ENCODE data around the gene FARSA. TPM values are rescaled to one million over a fixed set of nuclear protein-coding genes. Genes with fewer than 3 reads are reported as not detected.
A peak's percentile ranks its signal among the peaks of the same experiment; 100 is the strongest.

FARSA gene
- total and polyA plus RNA-seq, 10 of the 15 experiments (the other 5 are each of a cell fraction or from before 2014, with no cell fraction given), result 20.3 to 212 (median 76.4) TPM

- in situ Hi-C loops (cut with MboI), result no loop called here
- FAIRE-seq, result no peak
- no peak overlapping the region for H3K9ac ChIP-seq (ENCODE audit: control insufficient read depth, insufficient read depth, low read length)
- TF ChIP-seq NR2C2 (IDR thresholded peaks at IDR 0.05; ENCODE audit: borderline replicate concordance, control insufficient read depth, insufficient read length, low read depth) (no peak), JUND (IDR thresholded peaks at IDR 0.05; ENCODE audit: low read depth, low read length) (no peak), RELB (IDR thresholded peaks at IDR 0.05; ENCODE audit: low read depth) (no peak), NFIC (IDR thresholded peaks at IDR 0.05; ENCODE audit: low read depth, low read length) (no peak), RELA (IDR thresholded peaks at IDR 0.05; ENCODE audit: borderline replicate concordance, partially characterized antibody) (no peak), RBBP5 (conservative IDR thresholded peaks at IDR 0.05) (no peak), ZSCAN29 (IDR thresholded peaks at IDR 0.05) (no peak), HSF1 (IDR thresholded peaks at IDR 0.05; ENCODE audit: low read depth, low read length) (no peak), GATAD2B (conservative IDR thresholded peaks at IDR 0.05; ENCODE audit: low read depth) (no peak), ZNF217 (IDR thresholded peaks at IDR 0.05) (no peak), PBX3 (IDR thresholded peaks at IDR 0.05; ENCODE audit: insufficient replicate concordance, low read depth, low read length) (no peak), MXI1 (IDR thresholded peaks at IDR 0.05; ENCODE audit: low read depth, low read length) (no peak), LARP7 (IDR thresholded peaks at IDR 0.05) (no peak), ZNF592 (IDR thresholded peaks at IDR 0.05) (no peak)
Measured at GRCh38 chr19:12954612-12954962, 21.1 kb upstream of the FARSA start.

More at GRCh38 chr19:12954612-12954962, 21.1 kb upstream of the FARSA start:
- Histone ChIP-seq H4K20me1 (ENCODE audit: control insufficient read depth, insufficient read depth) (no peaks in the 10 kb centered on the region), H3K4me1 (ENCODE audit: control insufficient read depth, insufficient read depth, low read length) (peaks cover 11% of the 10 kb centered on the region), H3K9me3 (replicated peaks; ENCODE audit: control insufficient read depth, insufficient read depth, low read length) (no peaks in the 10 kb centered on the region), H3K4me2 (ENCODE audit: control insufficient read depth, insufficient read depth) (peak overlapping the region; percentile 38; the same call in 1 of the 2 replicates), H3K27me3 (replicated peaks in 1 of 2; ENCODE audit: control insufficient read depth in 2 of 2, insufficient read depth in 2 of 2, low read length in 1 of 2) (no peaks in the 10 kb centered on the region), H2AFZ (ENCODE audit: control insufficient read depth, low read depth, low read length) (no peak overlapping the region), H3K79me2 (ENCODE audit: control insufficient read depth, insufficient read depth, low read length) (peaks cover 32% of the 10 kb centered on the region), H3K4me3 (no peak overlapping the region), H3K27ac (ENCODE audit: control insufficient read depth, insufficient read depth) (no peak overlapping the region), H3K36me3 (ENCODE audit: control insufficient read depth in 2 of 2, insufficient read depth in 2 of 2, low read length in 1 of 2) (peaks cover 13 to 14% of the 10 kb centered on the region in 2 experiments; a peak in 3 of 4 replicates)
- ChIA-PET POLR2A (interaction anchor here (1.0 to 2.4 kb wide), 2 partner anchors 8 to 17 kb away, joined by 3 to 11 read pairs; partner anchors contain the start of genes CALR and RAD23A), CTCF (interaction anchor here (1.3 to 4.6 kb wide), 2 partner anchors 11 to 69 kb away, joined by 3 to 40 read pairs; no protein-coding TSS in a partner anchor), SMC1A (ENCODE audit: uncharacterized antibody, unreplicated experiment) (interaction anchor here (0.7 to 2.5 kb wide), 6 partner anchors 11 to 76 kb away, joined by 3 to 9 read pairs (median 4); partner anchors contain the start of gene CALR), RAD21 (ENCODE audit: unreplicated experiment) (interaction anchor here (0.5 to 2.3 kb wide), 3 partner anchors 10 to 23 kb away, joined by 3 to 9 read pairs (median 7); no protein-coding TSS in a partner anchor)
- intact Hi-C loops (cut with micrococcal nuclease; ENCODE audit: unreplicated experiment), result no loop called here
- BruUV-seq (replicated peaks), result TSS peak; percentile 65
- 5% methylated on average over 1 of the region's 1 CpG for WGBS (ENCODE audit: insufficient coverage, insufficient replicate concordance, low lambda C conversion rate, missing lambda C conversion rate)
- ATAC-seq, result no peak
- no peak for DNase-seq (ENCODE audit: low read depth, low spot score)

Measured in GM12878 (cell line).